K562 (cell line): ENCODE measurements around the gene HPS3. TPM values are rescaled to one million over a fixed set of nuclear protein-coding genes. Genes with fewer than 3 reads are reported as not detected.
"Not testable (repeated sequence)": the region's sequence is repeated elsewhere in the genome, so short reads cannot be mapped to it uniquely, and the experiment has no call there.

Experiments used
- ATAC-seq: fragments of 200-7000 bp; cut with Tn5 transposase; 3 replicates; pipeline ENCODE4 v1.9.1; 2020; ENCODE audit warnings: moderate library complexity
- BruUV-seq: library from RNA; stranded (reverse); fragments of 400-500 nt; replicated peaks from 2 replicates; lab custom pipeline; 2021; lab: Mats Ljungman, UMichigan
- CTCF ChIA-PET: fragments of 300-600 bp; formaldehyde crosslinking; extraction: SDS; loops from one replicate; lab custom pipeline; 2021; ENCODE audit warnings: low intra/inter-chr PET ratio; lab: Yijun Ruan, JAX
- POLR2A ChIA-PET: fragments of 300-600, 350-650 bp; sonication (Branson Sonifier 250); formaldehyde crosslinking; extraction: SDS; loops from one replicate; lab custom pipeline; 2021; ENCODE audit warnings: antibody characterized with exemption, inconsistent platforms; lab: Yijun Ruan, JAX
- DNase-seq, 4 experiments: peaks; one replicate each; pipeline versions ENCODE4 v3.0.0 to v3.0.0-alpha.2; 2011 to 2018; ENCODE audit warnings: low spot score in 3 of 4, mixed read lengths in 3 of 4; ENCODE audit errors: extremely low read depth in 1 of 4
- FAIRE-seq: peaks from 2 replicates; lab custom pipeline; 2011; peaks lifted over from hg19 to GRCh38; lab: Jason Lieb, UNC
- H2AFZ ChIP-seq: 2 replicates; pipeline ENCODE4 v1.6.0; 2011; ENCODE audit warnings: low read depth, low read length, control low read depth, inconsistent platforms
- H3K27ac ChIP-seq: fragments of 200-600 bp; 3 replicates; pipeline ENCODE4 v1.8.0; 2011; ENCODE audit warnings: low read depth, mild to moderate bottlenecking, control low read depth, inconsistent platforms, low read length, moderate library complexity, mixed read lengths; ENCODE audit errors: extremely low read depth
- H3K27me3 ChIP-seq, 2 experiments: fragments of 300-600 bp in 1 of 2; 2 replicates in 1 of 2; 3 replicates in 1 of 2; pipeline versions ENCODE4 v1.6.0 to v1.8.0; 2011; ENCODE audit warnings: inconsistent platforms in 2 of 2, low read length in 2 of 2, mild to moderate bottlenecking in 1 of 2, mixed read lengths in 1 of 2, moderate library complexity in 1 of 2; ENCODE audit not compliant: control insufficient read depth in 2 of 2, insufficient read depth in 2 of 2
- H3K36me3 ChIP-seq: fragments of 300-600 bp; 3 replicates; pipeline ENCODE4 v1.8.0; 2011; ENCODE audit warnings: mild to moderate bottlenecking, low read length, inconsistent platforms; ENCODE audit not compliant: control insufficient read depth, insufficient read depth
- H3K4me1 ChIP-seq, 2 experiments: fragments of 200-600 bp in 1 of 2; replicated peaks in 1 of 2; 2 replicates in 1 of 2; 3 replicates in 1 of 2; pipeline versions ENCODE4 v1.5.1 to v1.8.0; 2011; ENCODE audit warnings: inconsistent platforms in 2 of 2, low read length in 2 of 2, mild to moderate bottlenecking in 1 of 2, mixed read lengths in 1 of 2, moderate library complexity in 1 of 2; ENCODE audit not compliant: control insufficient read depth in 2 of 2, insufficient read depth in 2 of 2
- H3K4me2 ChIP-seq: 2 replicates; pipeline ENCODE4 v1.6.1; 2011; ENCODE audit warnings: low read length, control low read depth, inconsistent platforms, mixed read lengths; ENCODE audit not compliant: insufficient read depth
- H3K4me3 ChIP-seq: fragments of 200-600 bp; sonication (generic), shearing (Covaris generic); 2 replicates; pipeline ENCODE4 v1.5.1; 2016; ENCODE audit warnings: control low read depth, inconsistent platforms
- H3K79me2 ChIP-seq: fragments of 200-600 bp; 3 replicates; pipeline ENCODE4 v1.8.0; 2011; ENCODE audit warnings: low read length, inconsistent platforms; ENCODE audit not compliant: control insufficient read depth, insufficient read depth
- H3K9ac ChIP-seq, 2 experiments: 2 replicates each; pipeline versions ENCODE4 v1.6.0 to v1.6.1; 2011; ENCODE audit warnings: low read depth in 2 of 2, low read length in 2 of 2, control low read depth in 1 of 2, inconsistent platforms in 1 of 2, mild to moderate bottlenecking in 1 of 2, mixed read lengths in 1 of 2; ENCODE audit not compliant: insufficient read depth in 1 of 2
- H3K9me1 ChIP-seq: one replicate; pipeline ENCODE4 v1.6.0; 2011; ENCODE audit warnings: inconsistent platforms, mild to moderate bottlenecking, low read length, moderate library complexity; ENCODE audit not compliant: control insufficient read depth, insufficient read depth
- H3K9me3 ChIP-seq: replicated peaks from 2 replicates; pipeline ENCODE4 v1.5.1; 2011; ENCODE audit warnings: low read depth, low read length, inconsistent platforms; ENCODE audit not compliant: control insufficient read depth, insufficient read depth
- H4K20me1 ChIP-seq: replicated peaks from 2 replicates; pipeline ENCODE4 v1.6.1; 2011; ENCODE audit warnings: low read length, inconsistent platforms, mixed read lengths; ENCODE audit not compliant: control insufficient read depth, insufficient read depth
- BACH1 ChIP-seq: fragments of 200-800 bp; sonication (Bioruptor generic); IDR thresholded peaks from 2 replicates; pipeline ENCODE4 v1.6.1; 2016; ENCODE audit warnings: missing genetic modification characterization, missing compliant biosample characterization
- CAMTA2 ChIP-seq: fragments of 250-450 bp; sonication (Bioruptor Pico); conservative IDR thresholded peaks from 2 replicates; pipeline ENCODE4 v1.5.1; 2022
- CEBPB ChIP-seq: fragments of 450-650 bp; IDR thresholded peaks from 2 replicates; pipeline ENCODE4 v1.6.1; 2016; ENCODE audit warnings: missing genetic modification characterization, missing compliant biosample characterization
- CEBPG ChIP-seq, 3 experiments: fragments of 200-800 bp in 1 of 3; sonication (Bioruptor generic) in 1 of 3; sonication (generic) in 1 of 3; formaldehyde crosslinking in 1 of 3; IDR thresholded peaks in 2 of 3; conservative IDR thresholded peaks in 1 of 3; 2 replicates each; pipeline versions ENCODE4 v1.6.1 to v1.8.0; 2016 to 2022; ENCODE audit warnings: missing compliant biosample characterization in 2 of 3, missing genetic modification characterization in 2 of 3, mild to moderate bottlenecking in 1 of 3, missing genetic modification reagents in 1 of 3
- KLF13 ChIP-seq: fragments of 450-650 bp; IDR thresholded peaks from 2 replicates; pipeline ENCODE4 v1.6.1; 2016; ENCODE audit warnings: missing genetic modification characterization, low read depth, mild to moderate bottlenecking, missing compliant biosample characterization, moderate library complexity, borderline replicate concordance
- WGBS: fragments of 100-300 bp; shearing (Covaris generic); methylation state at CpG from one replicate; pipeline ENCODE4 v1.1.6; 2016; ENCODE audit warnings: low coverage, mixed read lengths; ENCODE audit not compliant: insufficient coverage; ENCODE audit errors: missing lambda C conversion rate; 5-methylcytosine and 5-hydroxymethylcytosine counted together
- in situ Hi-C: fragments of 300-500 bp; cut with MboI; formaldehyde crosslinking; loops from 4 replicates; pipeline ENCODE4 v1.15.0; 2018; ENCODE audit warnings: inconsistent platforms, mixed read lengths
- intact Hi-C: fragments of 100-400 bp; cut with micrococcal nuclease; formaldehyde crosslinking; loops from 2 replicates; pipeline ENCODE4 v1.14.2; 2022
- polyA plus RNA-seq, 8 experiments: library from polyadenylated mRNA; depleted of rRNA in 4 of 8; stranded (reverse) in 5 of 8; unstranded in 3 of 8; fragments of >200 nt; fragmentation: Nextera tagmentation in 2 of 8; fragmentation: Illumina TruSeq in 1 of 8; extraction: Ambion mirVana in 2 of 8; extraction: Trizol in 1 of 8; gene quantifications; 2 replicates each; pipeline versions ENCODE4 v1.2.1 to v1.2.3, GENCODE V29; 2011 to 2014; ENCODE audit warnings: inconsistent platforms in 1 of 8, missing spikeins in 1 of 8
- total RNA-seq, 7 experiments: library from RNA; depleted of rRNA in 6 of 7; stranded (reverse); fragments of >200 nt in 6 of 7; fragmentation: Illumina TruSeq in 2 of 7; extraction: Trizol in 2 of 7; gene quantifications; 2 replicates each; pipeline versions ENCODE4 v1.2.1 to v1.2.3, GENCODE V29; 2011 to 2021; ENCODE audit warnings: low replicate concordance in 1 of 7

HPS3 gene
- total and polyA plus RNA-seq, 9 of the 15 experiments (the other 6 are each of a cell fraction or from before 2014, with no cell fraction given): 1.2 to 11.3 (median 7.6) TPM

DNA sequence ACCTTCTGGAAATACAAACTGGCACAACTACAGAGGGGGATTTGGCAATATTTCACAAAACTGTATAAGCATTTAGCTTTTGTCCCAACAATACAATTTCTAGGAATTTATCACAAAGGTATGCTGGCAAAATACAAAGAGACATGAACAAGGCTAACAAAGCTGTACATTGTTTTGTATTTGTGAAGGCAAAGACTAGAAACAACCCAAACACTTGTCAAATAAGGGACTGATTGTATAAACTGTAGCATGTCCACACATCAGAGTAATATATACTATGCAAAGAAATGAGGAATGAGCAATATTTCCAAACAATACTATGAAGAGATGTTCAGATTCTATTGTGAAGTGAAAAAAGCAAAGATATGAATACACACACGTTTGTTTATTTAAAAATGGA is 65.8 kb downstream of the HPS3 start (continued):
- TF ChIP-seq BACH1 (tag) (no peak), CAMTA2 (CRISPR knock-in tag) (no peak), KLF13 (no peak)

DNA sequence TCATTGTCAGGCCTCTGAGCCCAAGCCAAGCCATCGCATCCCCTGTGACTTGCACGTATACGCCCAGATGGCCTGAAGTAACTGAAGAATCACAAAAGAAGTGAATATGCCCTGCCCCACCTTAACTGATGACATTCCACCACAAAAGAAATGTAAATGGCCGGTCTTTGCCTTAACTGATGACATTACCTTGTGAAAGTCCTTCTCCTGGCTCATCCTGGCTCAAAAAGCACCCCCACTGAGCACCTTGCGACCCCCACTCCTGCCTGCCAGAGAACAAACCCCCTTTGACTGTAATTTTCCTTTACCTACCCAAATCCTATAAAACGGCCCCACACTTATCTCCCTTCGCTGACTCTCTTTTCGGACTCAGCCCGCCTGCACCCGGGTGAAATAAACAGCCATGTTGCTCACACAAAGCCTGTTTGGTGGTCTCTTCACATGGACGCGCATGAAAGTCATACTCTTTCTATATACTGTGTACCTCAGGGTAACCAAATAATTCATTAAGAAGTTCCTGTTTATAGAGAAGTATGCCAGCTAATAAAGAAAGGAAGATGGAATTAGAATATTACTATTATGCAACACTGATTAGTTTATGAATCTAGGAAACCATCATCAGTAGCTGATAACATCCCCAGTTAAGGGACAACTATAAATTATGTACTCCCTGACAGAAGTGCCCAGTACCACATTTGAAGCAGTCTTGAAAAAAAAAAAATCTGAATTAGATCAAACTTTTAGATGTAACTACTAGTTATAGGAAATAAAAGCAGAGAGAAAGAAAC is 67.6 kb downstream of the HPS3 start:
- BruUV-seq; H3K9ac ChIP-seq; H3K4me1 ChIP-seq; intact Hi-C loops; POLR2A ChIA-PET; ATAC-seq; H4K20me1 ChIP-seq; H3K4me2 ChIP-seq; H3K27ac ChIP-seq; FAIRE-seq; in situ Hi-C loops; H3K9me3 ChIP-seq; H2AFZ ChIP-seq; DNase-seq; H3K36me3 ChIP-seq; H3K79me2 ChIP-seq; H3K4me3 ChIP-seq; CTCF ChIA-PET; H3K9me1 ChIP-seq; TF ChIP-seq CEBPG (CRISPR knock-in tag; IDR thresholded peaks at IDR 0.05): not testable (repeated sequence)
- TF ChIP-seq CEBPG (tag; conservative IDR thresholded peaks at IDR 0.05 in 1 of 2, IDR thresholded peaks at IDR 0.05 in 1 of 2) (peak in 1 of 2 experiments; percentile 33; a peak in 1 of 4 replicates), CEBPB (tag) (peak; percentile 30)
- peaks cover 10 to 15% of the 10 kb centered on the region in 2 experiments; a peak in 3 of 5 replicates for H3K27me3 ChIP-seq
- 37% methylated on average over 9 of the region's 12 CpGs for whole genome bisulfite sequencing
